Endodermal cell (in vitro differentiated cells): ENCODE measurements around the gene WBP4. TPM values are rescaled to one million over a fixed set of nuclear protein-coding genes. Genes with fewer than 3 reads are reported as not detected.

Experiments used
- DNase-seq: peaks from one replicate; pipeline ENCODE4 v3.0.0-alpha.2; 2017
- H3K27ac ChIP-seq: 2 replicates; pipeline ENCODE4 v1.5.1; 2013; ENCODE audit warnings: mild to moderate bottlenecking, low read depth, low read length, moderate library complexity
- H3K27me3 ChIP-seq: 2 replicates; pipeline ENCODE4 v1.6.1; 2013; ENCODE audit warnings: mild to moderate bottlenecking, low read length, moderate library complexity; ENCODE audit not compliant: insufficient read depth, control insufficient read depth, poor library complexity, severe bottlenecking
- H3K36me3 ChIP-seq: 2 replicates; pipeline ENCODE4 v1.7.0; 2013; ENCODE audit warnings: mild to moderate bottlenecking, low read length, moderate library complexity; ENCODE audit not compliant: control insufficient read depth, insufficient read depth
- H3K4me1 ChIP-seq: one replicate; pipeline ENCODE4 v1.7.0; 2013; ENCODE audit warnings: low read length; ENCODE audit not compliant: control insufficient read depth, insufficient read depth
- H3K4me3 ChIP-seq: 2 replicates; pipeline ENCODE4 v1.5.1; 2013; ENCODE audit warnings: mild to moderate bottlenecking, low read length, moderate library complexity
- H3K9ac ChIP-seq: 2 replicates; pipeline ENCODE4 v1.6.1; 2013; ENCODE audit warnings: mild to moderate bottlenecking, low read length, moderate library complexity; ENCODE audit not compliant: poor library complexity, severe bottlenecking; ENCODE audit errors: extremely low read depth
- H3K9me3 ChIP-seq: 2 replicates; pipeline ENCODE4 v1.6.1; 2013; ENCODE audit warnings: mild to moderate bottlenecking, low read length, moderate library complexity; ENCODE audit not compliant: control insufficient read depth
- H3K27ac Mint-ChIP-seq: 2 replicates; pipeline ENCODE4 v1.8.0; 2020; ENCODE audit warnings: mixed read lengths
- H3K27me3 Mint-ChIP-seq: 2 replicates; pipeline ENCODE4 v1.8.0; 2021; ENCODE audit warnings: mild to moderate bottlenecking, mixed read lengths; ENCODE audit not compliant: insufficient read depth
- H3K36me3 Mint-ChIP-seq: 2 replicates; pipeline ENCODE4 v1.8.0; 2020; ENCODE audit warnings: low read depth, mixed read lengths
- H3K4me1 Mint-ChIP-seq: 2 replicates; pipeline ENCODE4 v1.8.0; 2020; ENCODE audit warnings: mixed read lengths
- H3K4me3 Mint-ChIP-seq: 2 replicates; pipeline ENCODE4 v1.8.0; 2020; ENCODE audit warnings: mild to moderate bottlenecking, moderate library complexity, mixed read lengths
- H3K9me3 Mint-ChIP-seq: 2 replicates; pipeline ENCODE4 v1.8.0; 2020; ENCODE audit warnings: mild to moderate bottlenecking, mixed read lengths
- WGBS, 2 experiments: methylation state at CpG; one replicate each; pipeline versions ENCODE4 v1.1.5 to v1.1.7; 2013; ENCODE audit warnings: missing lambda C conversion rate in 2 of 2, mixed read lengths in 1 of 2; ENCODE audit not compliant: insufficient coverage in 1 of 2, insufficient read length in 1 of 2; 5-methylcytosine and 5-hydroxymethylcytosine counted together
- total RNA-seq, 2 donors: library from RNA; stranded (reverse); fragmentation: NEBNext Ultra II Directional in 1 of 2; extraction: Animal tissue kit (Norgen Biotek cat#: 25700) in 1 of 2; gene quantifications; 2 replicates in 1 of 2; 3 replicates in 1 of 2; pipeline ENCODE4 v1.2.1, GENCODE V29; 2021
- TF ChIP-seq, protein P1 (sequence below): fragments of 200-600 bp; sonication (generic); conservative IDR thresholded peaks from 2 replicates; pipeline ENCODE4 v1.5.0; 2021; ENCODE audit warnings: antibody characterized with exemption, mild to moderate bottlenecking

The WBP4 gene
- total RNA-seq, 2 donors from 2014 or later = 8.9 to 15.2 TPM

DNA sequence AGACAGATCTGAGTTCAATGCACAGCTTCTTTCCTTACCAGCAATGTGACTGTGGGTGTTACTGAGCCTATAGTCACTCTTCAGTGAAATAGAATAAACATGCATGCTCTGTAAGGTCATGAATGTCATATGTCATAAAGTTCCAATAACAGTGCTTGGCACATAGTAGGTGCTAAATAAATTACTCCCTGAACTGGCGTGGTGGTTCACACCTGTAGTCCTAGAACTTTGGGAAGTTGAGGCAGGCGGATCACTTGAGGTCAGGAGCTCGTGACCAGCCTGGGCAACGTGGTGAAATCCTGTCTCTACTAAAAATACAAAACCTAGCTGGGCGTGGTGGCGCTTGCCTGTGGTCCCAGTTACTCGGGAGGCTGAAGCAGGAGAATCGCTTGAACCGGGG is 13.2 kb downstream of the WBP4 start:
- TF ChIP-seq, protein P1, sequence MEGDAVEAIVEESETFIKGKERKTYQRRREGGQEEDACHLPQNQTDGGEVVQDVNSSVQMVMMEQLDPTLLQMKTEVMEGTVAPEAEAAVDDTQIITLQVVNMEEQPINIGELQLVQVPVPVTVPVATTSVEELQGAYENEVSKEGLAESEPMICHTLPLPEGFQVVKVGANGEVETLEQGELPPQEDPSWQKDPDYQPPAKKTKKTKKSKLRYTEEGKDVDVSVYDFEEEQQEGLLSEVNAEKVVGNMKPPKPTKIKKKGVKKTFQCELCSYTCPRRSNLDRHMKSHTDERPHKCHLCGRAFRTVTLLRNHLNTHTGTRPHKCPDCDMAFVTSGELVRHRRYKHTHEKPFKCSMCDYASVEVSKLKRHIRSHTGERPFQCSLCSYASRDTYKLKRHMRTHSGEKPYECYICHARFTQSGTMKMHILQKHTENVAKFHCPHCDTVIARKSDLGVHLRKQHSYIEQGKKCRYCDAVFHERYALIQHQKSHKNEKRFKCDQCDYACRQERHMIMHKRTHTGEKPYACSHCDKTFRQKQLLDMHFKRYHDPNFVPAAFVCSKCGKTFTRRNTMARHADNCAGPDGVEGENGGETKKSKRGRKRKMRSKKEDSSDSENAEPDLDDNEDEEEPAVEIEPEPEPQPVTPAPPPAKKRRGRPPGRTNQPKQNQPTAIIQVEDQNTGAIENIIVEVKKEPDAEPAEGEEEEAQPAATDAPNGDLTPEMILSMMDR = no peak
- Mint-ChIP-seq H3K4me3 (no peak overlapping the region), H3K27ac (no peak overlapping the region), H3K27me3 (no peaks in the 10 kb centered on the region), H3K9me3 (peaks cover 18% of the 10 kb centered on the region), H3K36me3 (peaks cover 76% of the 10 kb centered on the region), H3K4me1 (no peaks in the 10 kb centered on the region)
- no peak for DNase-seq
- Histone ChIP-seq H3K9me3 (peaks cover 21% of the 10 kb centered on the region), H3K9ac (no peak overlapping the region), H3K27ac (no peak overlapping the region), H3K27me3 (no peaks in the 10 kb centered on the region), H3K4me3 (no peak overlapping the region), H3K36me3 (peaks cover 83% of the 10 kb centered on the region), H3K4me1 (no peaks in the 10 kb centered on the region)
- 90 to 94% methylated on average over 4 to 9 of the region's 9 CpGs for WGBS, 2 experiments

DNA sequence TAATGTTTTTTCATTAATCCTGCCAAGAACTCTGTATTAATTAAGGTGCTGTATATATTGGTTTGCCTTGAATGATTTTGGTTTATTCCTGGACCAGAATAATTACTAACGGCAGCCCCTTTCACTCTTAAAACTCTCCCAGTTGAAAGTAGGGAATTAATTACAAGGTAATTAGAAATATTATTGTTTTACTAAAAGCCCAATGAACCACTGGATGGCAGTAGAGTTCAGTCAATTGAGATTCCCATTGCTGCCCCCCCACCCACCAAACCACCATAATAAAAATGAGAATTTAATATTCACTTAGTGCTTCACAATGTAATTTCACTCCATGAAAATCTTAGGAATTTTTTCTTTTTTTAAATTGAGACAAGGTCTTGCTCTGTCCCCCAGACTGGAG is 13.7 kb downstream of the WBP4 start:
- Histone ChIP-seq H3K27ac (no peak overlapping the region), H3K9ac (no peak overlapping the region), H3K4me1 (no peaks in the 10 kb centered on the region), H3K4me3 (no peak overlapping the region), H3K9me3 (peaks cover 21% of the 10 kb centered on the region), H3K27me3 (no peaks in the 10 kb centered on the region), H3K36me3 (peaks cover 81% of the 10 kb centered on the region)
- WGBS, 2 experiments = no CpG with 5 or more reads among the region's 1 CpG
- H3K4me1 Mint-ChIP-seq = no peaks in the 10 kb centered on the region
- no peak overlapping the region for H3K4me3 Mint-ChIP-seq
- no peaks in the 10 kb centered on the region for H3K27me3 Mint-ChIP-seq
- no peak overlapping the region for H3K27ac Mint-ChIP-seq
- TF ChIP-seq, protein P1 = peak; percentile 82
- H3K9me3 Mint-ChIP-seq = peaks cover 21% of the 10 kb centered on the region
- H3K36me3 Mint-ChIP-seq = peaks cover 78% of the 10 kb centered on the region
- no peak for DNase-seq

DNA sequence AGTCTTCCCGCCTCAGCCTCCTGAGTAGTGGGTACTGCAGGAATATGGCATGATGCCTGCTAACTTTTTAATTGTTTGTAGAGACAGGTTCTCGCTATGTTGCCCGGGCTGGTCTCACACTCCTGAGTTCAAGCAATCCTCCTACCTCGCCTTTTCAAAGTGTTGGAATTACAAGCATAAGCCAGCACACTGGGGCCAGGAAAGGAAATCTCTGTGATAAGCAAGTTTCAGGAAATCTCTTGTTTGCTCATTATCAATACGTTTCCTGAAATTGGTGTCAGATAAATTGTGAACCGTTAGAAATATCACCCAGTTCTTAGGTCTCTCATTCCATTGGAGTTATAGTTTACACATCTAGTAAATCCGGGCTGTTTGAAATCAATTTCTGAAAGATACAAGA is 14.2 kb downstream of the WBP4 start:
- H3K27me3 Mint-ChIP-seq = no peaks in the 10 kb centered on the region
- peaks cover 21% of the 10 kb centered on the region for H3K9me3 Mint-ChIP-seq
- no peaks in the 10 kb centered on the region for H3K4me1 ChIP-seq
- H3K36me3 ChIP-seq = peaks cover 81% of the 10 kb centered on the region
- no peaks in the 10 kb centered on the region for H3K27me3 ChIP-seq
- peaks cover 78% of the 10 kb centered on the region for H3K36me3 Mint-ChIP-seq
- no peak overlapping the region for H3K27ac ChIP-seq
- WGBS, 2 experiments = 95 to 100% methylated on average over 4 to 7 of the region's 7 CpGs
- no peak overlapping the region for H3K4me3 ChIP-seq
- no peak for DNase-seq
- no peaks in the 10 kb centered on the region for H3K4me1 Mint-ChIP-seq
- H3K4me3 Mint-ChIP-seq = no peak overlapping the region
- TF ChIP-seq, protein P1 = no peak
- H3K9me3 ChIP-seq = peaks cover 21% of the 10 kb centered on the region
- no peak overlapping the region for H3K27ac Mint-ChIP-seq
- no peak overlapping the region for H3K9ac ChIP-seq
